GM12865 (cell line): Measurements from ENCODE around the gene RSPH3.

Source experiments
- DNase-seq: peaks from one replicate; pipeline ENCODE4 v3.0.0; 2010; ENCODE audit warnings: low read depth
- H3K4me3 ChIP-seq: 2 replicates; pipeline ENCODE4 v1.5.1; 2011; ENCODE audit warnings: mild to moderate bottlenecking, low read depth, low read length, control low read depth
- CTCF ChIP-seq: IDR thresholded peaks from 2 replicates; pipeline ENCODE4 v1.5.1; 2011; ENCODE audit warnings: low read length, control low read depth, low read depth, inconsistent platforms; ENCODE audit not compliant: insufficient read depth; ENCODE audit errors: missing control alignments

Gene RSPH3

GRCh38 chr6:159007510-159007909 is 7.5 kb upstream of the RSPH3 start:
- DNase-seq: no peak
- H3K4me3 ChIP-seq: no peak overlapping the region
- TF ChIP-seq CTCF: no peak

GRCh38 chr6:159005436-159005835 is 5.4 kb upstream of the RSPH3 start:
- H3K4me3 ChIP-seq: no peak overlapping the region
- DNase-seq: no peak
- TF ChIP-seq CTCF: no peak

GRCh38 chr6:159004592-159004991 is 4.6 kb upstream of the RSPH3 start:
- TF ChIP-seq CTCF: no peak
- no peak for DNase-seq
- no peak overlapping the region for H3K4me3 ChIP-seq

GRCh38 chr6:159002432-159003155 is 2.6 kb upstream of the RSPH3 start:
- no peak overlapping the region for H3K4me3 ChIP-seq
- TF ChIP-seq CTCF: no peak
- no peak for DNase-seq

- peak overlapping the region; percentile 85 for H3K4me3 ChIP-seq
- no peak for TF ChIP-seq CTCF
- no peak for DNase-seq
Measured at GRCh38 chr6:158999154-158999665, 792 bp downstream of the RSPH3 start.

GRCh38 chr6:158996856-158997255 is 3.1 kb downstream of the RSPH3 start:
- TF ChIP-seq CTCF: no peak
- DNase-seq: no peak
- H3K4me3 ChIP-seq: no peak overlapping the region

GRCh38 chr6:158993639-158994038 is 6.4 kb downstream of the RSPH3 start:
- TF ChIP-seq CTCF: no peak
- no peak overlapping the region for H3K4me3 ChIP-seq
- no peak for DNase-seq
